ENCODE measurements around the gene TRPV4. TPM values are rescaled to one million over a fixed set of nuclear protein-coding genes. Genes with fewer than 3 reads are reported as not detected.

Gene TRPV4
- polyA plus RNA-seq, 4 donors, result 1.5 to 19.7 (median 10.0) TPM

DNA sequence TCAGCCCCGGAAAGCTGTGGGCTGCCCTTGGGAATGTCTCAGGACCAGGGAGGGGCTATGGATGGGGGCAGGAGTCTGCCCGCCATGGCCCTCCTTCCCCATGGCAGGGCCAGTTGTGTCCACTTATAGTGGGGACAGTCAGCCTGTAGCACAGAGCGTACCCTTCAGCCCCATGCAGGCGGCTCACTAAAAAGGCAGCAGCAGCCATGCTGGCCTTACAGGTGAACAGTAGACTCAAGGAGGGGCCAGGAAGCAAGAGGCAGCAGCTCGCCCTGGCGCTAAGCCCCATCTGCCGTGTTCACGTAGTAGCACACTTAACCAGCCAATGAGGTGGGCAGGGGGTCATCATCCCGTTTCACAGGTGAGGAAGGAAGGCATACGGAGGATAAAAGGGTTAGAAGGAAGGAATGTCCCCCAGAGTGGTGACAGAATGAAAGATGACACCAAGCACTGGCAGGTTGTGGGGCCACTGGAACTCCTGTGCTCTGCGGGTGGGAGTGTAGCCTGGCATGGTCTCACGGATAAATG, 66.9 kb downstream of the TRPV4 start:
- no peak for DNase-seq (ENCODE audit: low read depth in 4 of 4, low spot score in 3 of 4)

DNA sequence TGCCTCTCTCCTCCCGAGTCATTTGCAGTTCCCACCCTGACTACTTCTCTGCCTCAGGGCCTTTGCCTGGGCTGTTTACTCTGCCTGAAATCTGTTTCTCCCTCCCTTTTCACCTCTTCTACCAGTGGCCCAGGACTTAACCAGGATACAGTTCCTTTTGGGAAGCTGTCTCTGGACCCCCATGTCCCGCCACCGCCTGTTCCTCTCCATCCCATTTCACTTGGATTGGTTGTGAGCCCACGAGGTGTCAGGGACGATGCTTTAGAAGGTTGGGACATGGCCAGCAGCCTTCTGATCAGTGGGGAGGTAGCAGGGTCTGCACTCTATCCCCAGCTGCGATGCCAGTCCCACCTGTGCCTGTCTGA, 67.8 kb downstream of the TRPV4 start:
- no peak for DNase-seq (ENCODE audit: low read depth in 4 of 4, low spot score in 3 of 4)

DNA sequence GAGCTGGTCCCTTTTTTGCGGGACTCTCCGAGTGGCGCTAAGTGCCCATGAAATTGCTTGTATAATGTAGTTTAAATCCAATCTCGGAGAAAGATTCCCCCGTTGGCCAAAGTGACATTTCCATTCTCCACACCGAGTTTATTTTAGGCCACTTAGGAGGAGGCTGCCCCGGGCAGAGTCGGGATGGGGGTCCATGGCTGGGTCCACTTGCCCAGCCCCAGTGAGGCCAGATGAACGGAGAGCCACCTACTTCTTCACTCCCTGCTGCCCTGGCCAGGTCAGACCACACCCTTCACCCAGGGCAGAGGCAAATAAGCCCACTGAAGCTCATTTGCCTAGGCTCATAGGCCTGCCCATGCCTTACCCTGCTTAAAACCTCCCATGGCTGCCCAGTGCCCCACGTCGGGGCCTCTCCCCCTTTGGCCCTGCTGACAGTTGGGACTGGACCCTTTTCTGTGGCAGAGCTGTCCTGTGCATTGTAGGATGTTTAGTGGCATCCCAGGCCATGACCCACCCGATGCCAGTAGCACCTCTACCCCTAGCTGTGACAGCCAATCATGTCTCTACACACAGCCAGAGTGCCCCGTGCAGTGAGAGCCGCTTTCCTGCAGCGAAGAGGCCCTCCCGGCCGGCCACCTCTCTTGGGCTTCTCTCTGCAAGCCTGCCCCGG, 68.3 kb downstream of the TRPV4 start:
- no peak for DNase-seq (ENCODE audit: low read depth in 4 of 4, low spot score in 3 of 4)

DNA sequence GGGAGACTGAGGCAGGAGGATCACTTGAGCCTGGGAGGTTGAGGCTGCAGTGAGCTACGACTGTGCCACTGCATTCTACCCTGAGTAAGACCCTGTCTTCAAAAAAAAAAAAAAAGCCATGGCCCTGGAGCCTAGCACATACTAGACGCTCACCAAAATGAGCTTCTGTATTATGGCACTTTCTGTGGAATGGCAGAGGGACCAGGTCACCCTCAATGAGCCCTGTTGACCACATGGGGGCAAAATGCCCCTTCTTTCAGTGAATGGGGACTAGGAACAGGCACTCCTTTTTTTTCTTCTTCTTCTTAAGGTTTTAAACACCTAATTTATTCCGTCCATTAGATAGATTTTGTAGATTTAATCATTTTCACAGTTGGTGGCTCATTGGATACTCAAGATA, 69.1 kb downstream of the TRPV4 start:
- DNase-seq (ENCODE audit: low read depth in 4 of 4, low spot score in 3 of 4), result no peak

DNA sequence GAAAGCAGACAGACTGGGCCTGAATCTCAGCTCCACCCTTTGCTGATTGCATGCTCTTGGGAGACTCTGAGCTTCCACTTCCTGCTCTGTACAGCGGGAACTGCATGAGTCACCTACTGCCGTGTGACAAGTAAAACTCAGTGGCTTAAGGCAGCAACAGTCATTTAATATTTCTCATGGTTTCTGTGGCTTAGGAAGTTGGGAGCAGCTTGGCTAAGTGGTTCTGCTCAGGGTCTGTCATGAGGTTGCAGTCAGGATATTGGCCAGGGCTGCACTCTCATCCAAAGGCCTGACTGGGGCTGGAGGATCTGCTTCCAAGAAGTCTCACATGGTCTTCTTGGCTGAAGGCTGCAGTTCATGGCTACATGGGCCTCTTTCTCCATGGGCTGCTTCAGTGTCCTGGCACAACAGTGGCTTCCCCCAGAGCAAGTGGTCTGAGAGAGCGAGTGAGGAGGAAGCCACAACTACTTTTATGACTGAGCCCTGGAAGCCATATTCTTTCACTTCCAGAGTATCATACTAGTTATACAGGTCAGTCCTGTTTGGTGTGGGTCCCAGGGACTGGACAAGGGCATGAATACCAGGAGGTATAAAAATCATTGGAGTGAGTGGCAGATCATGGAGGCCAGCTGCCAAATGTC, 69.9 kb downstream of the TRPV4 start:
- no peak for DNase-seq (ENCODE audit: low read depth in 4 of 4, low spot score in 3 of 4)

DNA sequence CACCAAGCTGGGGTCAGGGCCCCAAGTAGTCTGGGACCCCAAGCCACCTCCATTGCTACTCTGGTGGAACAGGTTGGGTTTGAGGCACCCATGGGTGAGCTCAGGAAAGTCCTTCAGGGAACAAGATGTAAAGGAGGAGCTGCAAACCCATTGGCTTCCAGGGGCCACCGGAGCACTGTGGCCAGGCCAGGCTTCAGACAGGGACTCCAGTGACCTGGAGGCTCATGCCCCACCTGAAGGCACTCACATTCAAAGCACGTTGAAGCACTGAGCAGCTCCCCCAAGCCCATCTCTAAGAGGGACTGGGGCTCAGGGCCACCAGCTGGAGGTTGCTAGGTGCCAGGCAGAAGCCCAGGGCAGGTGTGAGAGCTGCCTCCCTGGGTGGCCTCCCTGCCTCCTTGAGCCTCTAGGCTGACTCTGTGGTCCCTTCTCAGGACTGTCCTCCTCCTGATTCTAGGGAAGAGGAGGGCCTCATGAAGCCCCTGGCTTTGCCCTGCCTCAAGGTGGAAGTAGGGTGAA, 70.5 kb downstream of the TRPV4 start:
- no peak for DNase-seq (ENCODE audit: low read depth in 4 of 4, low spot score in 3 of 4)

DNA sequence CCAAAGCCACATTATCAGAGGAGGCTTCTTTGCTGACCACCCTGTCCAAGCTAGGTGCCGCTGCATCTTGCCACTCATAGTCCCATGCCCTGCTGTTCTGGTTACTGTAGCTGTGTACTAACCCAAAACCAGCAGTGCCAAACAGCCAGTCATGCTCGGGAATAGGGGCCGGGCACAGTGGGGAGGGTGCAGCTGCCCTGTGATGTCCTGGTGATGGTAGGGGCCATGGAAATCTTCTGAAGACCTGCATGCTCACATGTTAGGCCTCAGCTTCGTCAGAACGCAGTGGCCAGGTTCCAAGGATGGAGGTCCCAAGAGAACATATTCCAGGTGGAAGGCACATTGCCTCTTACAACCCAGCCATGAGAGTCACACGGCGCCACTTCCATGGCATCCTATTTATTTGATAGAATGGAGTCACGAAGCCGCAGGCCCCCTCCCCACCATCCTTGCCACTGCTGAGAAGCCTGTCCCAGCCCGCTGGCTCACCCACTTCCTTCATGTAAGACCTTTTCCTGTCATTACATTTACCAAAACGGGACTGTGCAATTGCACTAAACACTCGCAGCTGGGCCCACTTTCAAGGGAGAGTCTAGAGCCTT, 71.0 kb downstream of the TRPV4 start:
- DNase-seq (ENCODE audit: low read depth in 4 of 4, low spot score in 3 of 4), result no peak

DNA sequence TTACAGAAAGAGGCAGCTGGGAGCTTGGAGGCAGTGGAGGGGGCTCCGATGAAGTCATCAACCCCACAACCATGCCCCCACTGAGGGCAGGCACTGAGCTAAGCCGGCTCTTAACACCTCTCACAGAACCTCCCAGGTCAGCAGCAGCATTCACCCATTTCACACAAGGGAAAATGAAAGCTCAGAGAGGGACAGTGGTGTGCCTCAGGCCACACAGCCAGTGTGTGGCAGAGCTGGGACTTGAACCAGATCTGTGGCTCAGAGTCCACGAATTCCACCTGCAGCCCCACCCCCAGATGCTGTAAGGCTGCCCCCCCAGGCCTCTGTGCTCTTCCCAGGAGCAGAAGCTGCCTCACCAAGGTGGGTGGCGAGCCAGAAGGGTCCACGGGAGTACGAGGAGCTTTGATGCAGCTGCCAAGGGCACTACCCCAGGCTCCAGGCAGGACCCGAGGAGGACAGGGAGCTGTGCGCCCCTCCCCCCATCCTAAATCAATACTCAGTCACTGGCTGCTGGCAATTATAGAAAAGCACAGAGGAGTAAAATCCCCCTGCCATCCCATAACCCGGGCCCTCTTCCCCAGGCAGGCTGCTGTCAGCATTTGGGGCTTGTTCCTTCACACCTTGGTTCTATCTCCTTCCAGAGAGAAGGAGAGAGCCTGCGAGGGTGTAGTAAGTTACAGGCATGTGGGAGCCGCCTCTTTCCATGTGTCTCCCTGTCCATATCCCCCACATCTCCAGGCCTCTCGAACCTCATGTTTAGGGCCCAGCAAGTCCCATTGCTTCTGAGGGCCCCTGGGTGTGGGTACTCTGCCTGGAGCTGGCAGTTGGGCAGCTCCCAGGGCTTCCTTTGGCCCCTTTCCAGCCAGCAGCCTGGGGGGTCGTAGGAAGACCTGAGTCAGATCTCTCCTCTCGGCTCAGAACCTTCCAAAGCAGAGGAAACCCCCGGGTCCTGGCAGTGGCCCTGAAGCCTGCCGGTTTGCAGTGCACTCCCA, 72.0 kb downstream of the TRPV4 start:
- no peak for DNase-seq (ENCODE audit: low read depth in 4 of 4, low spot score in 3 of 4)

DNA sequence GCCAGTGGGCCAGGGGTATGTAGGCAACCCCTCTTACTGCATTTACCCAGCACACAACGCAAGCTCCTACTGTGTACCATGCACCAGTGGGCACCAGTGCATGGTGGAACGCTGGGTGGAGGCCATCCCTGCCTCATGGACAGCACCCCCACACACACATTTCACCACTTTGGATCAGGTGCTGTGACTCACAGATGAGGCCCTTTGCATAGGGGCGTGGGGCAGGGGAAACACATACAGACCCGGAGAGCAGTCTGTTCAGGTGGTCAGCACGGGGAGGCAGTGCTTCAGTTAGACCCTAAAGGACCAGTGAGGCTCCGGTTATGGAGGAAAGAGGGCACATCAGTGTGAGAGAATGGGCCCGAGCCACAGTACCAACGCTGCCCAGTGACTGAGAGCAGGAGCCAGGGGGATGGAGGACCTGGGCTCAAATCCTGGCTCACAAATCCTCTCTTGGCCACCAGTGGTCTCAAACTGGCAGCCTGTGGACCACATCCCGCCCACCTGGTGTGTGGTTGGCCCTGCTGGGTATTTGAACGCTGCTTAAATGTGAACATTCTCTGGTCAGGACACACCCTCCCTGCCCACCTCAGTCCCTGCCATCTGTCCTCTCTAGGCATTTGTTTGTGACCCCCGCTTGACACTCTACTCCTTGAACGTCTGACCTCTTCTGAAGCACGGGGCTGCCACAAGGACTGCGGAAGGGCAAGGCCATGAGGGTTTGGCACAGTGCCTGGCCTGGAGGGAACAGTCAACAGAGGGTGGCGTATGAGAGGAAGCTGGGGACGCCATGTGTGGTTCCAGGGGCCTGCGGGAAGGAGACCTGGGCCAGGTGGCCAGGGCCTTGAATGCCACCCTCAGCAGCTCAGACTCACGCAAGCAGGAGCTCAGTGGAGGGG, 72.9 kb downstream of the TRPV4 start:
- no peak for DNase-seq (ENCODE audit: low read depth in 4 of 4, low spot score in 3 of 4)

DNA sequence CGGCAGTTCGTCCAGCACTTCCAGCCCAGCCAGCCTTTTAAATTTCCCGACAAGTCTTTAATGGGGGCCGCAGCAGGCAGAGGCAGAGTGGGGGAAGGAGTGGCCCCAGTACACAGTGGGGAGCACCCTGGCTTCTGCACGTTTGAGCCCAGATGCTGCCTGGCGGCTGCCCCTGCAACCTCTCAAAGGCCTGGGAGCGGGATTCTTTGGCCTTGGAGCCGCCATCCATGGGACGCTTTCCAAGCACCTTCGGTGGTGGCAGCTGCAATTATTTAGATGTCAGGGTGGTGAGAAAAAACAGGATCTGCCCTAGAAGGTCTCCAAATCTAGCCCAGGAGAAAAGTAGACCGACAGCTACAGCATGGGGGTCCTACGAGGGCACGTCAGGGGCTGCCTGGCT, 73.6 kb downstream of the TRPV4 start:
- no peak for DNase-seq (ENCODE audit: low read depth in 4 of 4, low spot score in 3 of 4)

DNA sequence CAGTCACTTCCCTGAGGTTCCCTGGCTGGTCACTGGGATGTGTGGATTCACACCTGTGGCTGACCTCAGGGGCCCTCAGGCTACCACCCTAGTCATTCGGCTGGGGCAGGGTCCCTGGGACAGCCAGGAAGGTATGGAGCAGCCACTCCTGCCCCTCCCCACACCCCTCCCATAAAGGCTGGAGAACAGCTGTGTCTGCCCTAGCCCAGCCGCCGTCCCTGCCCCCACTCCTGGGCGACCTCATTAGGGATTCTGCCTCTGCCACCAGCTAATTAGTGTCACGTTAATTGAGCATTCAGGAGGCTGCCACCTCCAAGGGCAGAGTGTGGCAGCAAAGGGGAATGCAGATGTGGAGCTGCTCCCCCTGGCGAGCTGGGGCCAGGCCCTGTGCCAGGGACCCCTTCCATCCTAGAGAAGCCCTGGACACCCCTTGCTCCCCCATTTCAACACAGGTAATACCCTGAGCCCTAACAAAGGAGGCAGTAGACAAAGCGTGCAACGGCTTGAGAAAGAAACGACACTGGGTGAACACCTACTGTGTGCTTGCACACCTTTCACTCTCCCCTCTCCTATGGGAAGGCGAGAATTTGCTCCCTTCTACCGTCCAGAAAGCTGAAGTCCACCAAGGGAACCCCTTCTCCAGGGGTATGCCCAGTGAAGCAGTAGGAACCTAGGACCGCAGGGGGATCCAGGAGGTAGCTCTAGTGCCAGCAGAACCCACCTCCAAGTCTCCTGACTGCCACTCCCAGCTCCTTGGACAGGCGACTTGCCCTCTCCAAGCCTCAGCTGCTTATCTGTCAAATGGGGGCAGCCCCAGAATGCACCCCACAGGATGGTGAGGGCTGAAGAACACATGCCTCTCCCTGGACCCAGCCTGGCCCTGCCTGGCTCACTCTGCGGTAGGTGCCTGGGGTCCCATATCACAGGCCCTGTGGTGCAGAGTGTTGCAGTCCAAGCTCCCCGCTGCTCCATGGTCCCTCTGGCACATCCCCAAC, 74.5 kb downstream of the TRPV4 start:
- no peak for DNase-seq (ENCODE audit: low read depth in 4 of 4, low spot score in 3 of 4)

DNA sequence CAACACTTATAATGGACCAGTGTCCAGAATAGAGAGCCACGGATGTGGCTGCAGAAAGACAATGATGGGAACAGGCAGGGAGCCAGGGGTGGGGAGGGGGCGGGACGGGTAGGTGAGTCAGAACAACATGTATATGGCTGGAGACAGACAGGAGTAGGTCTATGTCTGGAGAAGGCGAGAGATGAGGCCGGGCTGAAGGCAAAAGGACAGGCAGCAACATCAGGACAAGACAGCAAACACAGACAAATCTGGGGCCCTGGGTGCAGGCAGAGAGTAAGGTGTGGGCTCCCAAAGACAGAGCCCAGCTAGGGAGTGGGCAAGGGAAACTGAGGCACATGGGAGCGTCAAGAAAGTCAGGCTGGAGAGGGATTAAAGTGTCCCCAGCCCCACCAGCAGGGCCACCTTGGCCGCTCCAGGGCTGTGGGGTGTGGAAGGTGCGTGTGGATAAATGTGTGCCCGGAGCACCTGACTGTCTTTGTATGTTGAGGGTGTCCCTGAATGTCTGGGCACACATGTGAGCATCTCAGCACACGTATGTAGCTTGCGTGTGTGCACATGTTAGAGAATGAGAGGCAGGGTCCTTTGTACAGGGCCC, 75.4 kb downstream of the TRPV4 start:
- DNase-seq (ENCODE audit: low read depth in 4 of 4, low spot score in 3 of 4), result no peak

DNA sequence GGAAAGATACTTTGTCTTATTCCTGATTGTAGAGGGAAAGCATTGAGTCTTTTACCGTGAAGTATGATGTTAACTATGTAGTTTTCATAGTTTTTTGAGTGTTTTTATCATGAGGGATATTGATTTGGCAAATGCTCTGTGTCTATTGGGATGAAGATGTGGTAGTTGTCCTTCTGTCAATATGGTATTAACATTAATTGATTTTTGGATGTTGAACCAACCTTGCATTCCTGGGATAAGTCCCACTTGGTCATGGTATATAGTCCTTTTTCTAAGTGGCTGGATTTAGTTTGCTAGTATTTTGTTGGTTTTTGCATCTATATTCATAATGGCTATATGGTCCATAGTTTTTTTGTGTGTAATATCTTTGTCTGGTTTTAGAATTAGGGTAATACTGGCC, 76.7 kb downstream of the TRPV4 start:
- DNase-seq (ENCODE audit: low read depth in 4 of 4, low spot score in 3 of 4), result no peak

DNA sequence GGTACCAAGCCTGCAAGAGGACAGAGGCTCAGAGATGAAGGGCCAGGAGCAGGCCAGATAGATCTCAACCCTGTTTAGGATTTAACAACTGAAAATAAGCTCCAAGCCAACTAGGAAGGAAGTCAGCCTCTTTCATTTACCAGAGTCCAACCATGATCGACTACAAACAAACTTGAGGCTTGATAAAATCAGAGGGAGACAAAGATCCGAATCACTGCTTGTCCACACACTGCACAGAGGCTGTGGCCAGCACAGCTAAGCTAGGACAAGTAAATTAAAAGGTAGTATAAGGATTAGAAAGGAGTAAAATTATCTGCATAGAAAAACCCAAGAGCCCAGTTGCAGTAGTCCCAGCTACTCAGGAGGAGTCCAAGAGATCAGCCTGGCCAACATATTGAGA, 79.2 kb downstream of the TRPV4 start:
- DNase-seq (ENCODE audit: low read depth in 4 of 4, low spot score in 3 of 4), result no peak

DNA sequence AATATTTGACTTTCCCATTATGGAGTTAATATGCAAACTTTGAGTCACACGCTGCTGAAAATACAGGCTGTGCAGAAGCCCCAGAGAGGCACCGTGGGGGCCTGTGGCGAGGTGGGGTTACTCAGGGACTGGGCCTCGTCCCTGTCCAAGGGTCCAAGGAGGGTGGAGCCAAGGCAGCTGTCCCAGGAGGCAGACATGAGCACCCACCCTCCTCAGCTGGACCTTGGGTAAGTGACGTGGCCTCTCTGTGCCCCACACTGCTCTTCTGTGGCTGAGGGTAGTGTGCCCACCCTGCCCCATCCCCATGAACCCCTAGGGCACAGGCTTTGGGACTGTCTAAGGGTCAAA, 80.2 kb downstream of the TRPV4 start:
- no peak for DNase-seq (ENCODE audit: low read depth in 4 of 4, low spot score in 3 of 4)

DNA sequence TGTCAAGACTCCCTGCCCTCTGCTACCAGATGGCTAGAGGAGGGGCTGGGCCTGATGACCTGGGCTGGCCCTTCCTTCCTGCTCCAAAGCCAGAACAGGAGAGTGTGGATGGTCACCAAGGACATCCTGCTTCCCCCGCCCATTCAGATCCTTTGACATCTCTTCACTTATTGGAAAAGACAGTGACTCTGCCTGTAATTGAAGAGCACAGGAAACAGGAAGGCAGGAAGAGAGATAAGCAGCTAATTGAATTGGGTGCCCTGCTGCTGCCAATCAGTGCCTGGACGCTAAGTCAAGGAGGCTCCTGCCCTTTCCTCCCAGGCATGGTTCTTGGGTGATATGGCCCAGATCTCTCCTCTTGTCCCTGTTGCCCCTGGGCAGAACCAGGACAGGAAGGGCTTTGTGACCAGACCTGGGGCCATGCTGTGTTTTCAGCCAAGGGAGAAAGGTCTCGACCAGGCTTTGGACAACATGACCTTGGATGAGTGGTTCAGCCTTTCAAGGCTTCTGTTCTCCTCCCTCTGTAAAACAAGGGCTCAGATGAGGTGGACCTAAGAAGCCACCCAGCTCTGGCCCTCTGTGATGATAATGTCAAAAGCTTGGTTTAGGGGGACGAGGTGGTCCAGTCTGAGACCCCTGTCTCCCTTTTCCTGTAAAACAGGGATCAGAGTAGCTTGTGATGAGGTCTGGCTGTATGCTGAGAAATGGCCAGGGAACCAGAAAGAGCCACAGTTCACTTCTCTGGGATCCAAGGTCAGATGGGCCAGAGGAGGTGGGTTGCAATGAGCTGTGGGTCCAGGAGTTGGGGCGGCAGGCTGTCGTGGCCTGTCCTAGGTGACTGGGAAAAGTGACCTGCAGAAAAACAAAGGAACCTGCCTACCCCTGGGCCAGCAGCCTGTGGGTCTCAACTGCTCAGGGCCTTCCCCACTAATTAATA, 80.8 kb downstream of the TRPV4 start:
- DNase-seq (ENCODE audit: low read depth in 4 of 4, low spot score in 3 of 4), result no peak
